Tibial nerve (tissue), 4 donors: ENCODE data around the gene MYL9. TPM values are rescaled to one million over a fixed set of nuclear protein-coding genes. Genes with fewer than 3 reads are reported as not detected.

Source experiments
- DNase-seq, 2 donors: peaks; one replicate each; pipeline ENCODE4 v3.0.0-alpha.2; 2019; ENCODE audit warnings: low spot score in 2 of 2
- H3K27ac ChIP-seq, 4 donors: fragments of 200-600 bp; sonication (generic) in 3 of 4; one replicate each; pipeline ENCODE4 v1.5.1; 2017 to 2019; ENCODE audit warnings: mild to moderate bottlenecking in 1 of 4
- H3K27me3 ChIP-seq, 2 donors: fragments of 200-600 bp; sonication (generic) in 1 of 2; one replicate each; pipeline versions ENCODE4 v1.5.1 to v1.6.0; 2017 to 2019
- H3K36me3 ChIP-seq, 3 donors: fragments of 200-600 bp; sonication (generic); one replicate each; pipeline ENCODE4 v1.5.1; 2018 to 2019
- H3K4me1 ChIP-seq, 4 donors: fragments of 200-600 bp; sonication (generic) in 3 of 4; one replicate each; pipeline ENCODE4 v1.5.1; 2017 to 2019
- H3K4me3 ChIP-seq, 4 donors: fragments of 200-600 bp; sonication (generic) in 3 of 4; one replicate each; pipeline ENCODE4 v1.5.1; 2017 to 2019; ENCODE audit warnings: mild to moderate bottlenecking in 1 of 4, moderate library complexity in 1 of 4
- H3K9me3 ChIP-seq, 4 donors: fragments of 200-600 bp; sonication (generic) in 3 of 4; one replicate each; pipeline ENCODE4 v1.5.1; 2017 to 2019
- EP300 ChIP-seq, 2 donors: sonication (generic); formaldehyde crosslinking; IDR thresholded peaks; one replicate each; pipeline ENCODE4 v1.6.1; 2017; ENCODE audit warnings: antibody characterized with exemption in 2 of 2, mild to moderate bottlenecking in 1 of 2
- POLR2A ChIP-seq, 2 donors: fragments of 450-650 bp; IDR thresholded peaks; one replicate each; pipeline ENCODE4 v1.6.1; 2017; ENCODE audit warnings: antibody characterized with exemption in 2 of 2, mild to moderate bottlenecking in 2 of 2, moderate library complexity in 2 of 2
- WGBS, 2 donors: methylation state at CpG; one replicate each; pipeline ENCODE4 v1.1.5; 2018; 5-methylcytosine and 5-hydroxymethylcytosine counted together
- total RNA-seq, 4 donors: library from RNA; depleted of rRNA; stranded (reverse); fragments of >200 nt; gene quantifications; one replicate each; pipeline ENCODE4 v1.1.0, GENCODE V29; 2016
- TF ChIP-seq, protein P1 (sequence below), 5 experiments: fragments of 200-600 bp in 3 of 5; fragments of 450-650 bp in 2 of 5; sonication (generic) in 3 of 5; IDR thresholded peaks; one replicate each; pipeline ENCODE4 v1.5.1; 2016 to 2019; ENCODE audit warnings: antibody characterized with exemption in 5 of 5, mild to moderate bottlenecking in 3 of 5, moderate library complexity in 2 of 5

MYL9 gene
- total RNA-seq, 4 donors from 2014 or later: 140 to 245 (median 219) TPM

DNA sequence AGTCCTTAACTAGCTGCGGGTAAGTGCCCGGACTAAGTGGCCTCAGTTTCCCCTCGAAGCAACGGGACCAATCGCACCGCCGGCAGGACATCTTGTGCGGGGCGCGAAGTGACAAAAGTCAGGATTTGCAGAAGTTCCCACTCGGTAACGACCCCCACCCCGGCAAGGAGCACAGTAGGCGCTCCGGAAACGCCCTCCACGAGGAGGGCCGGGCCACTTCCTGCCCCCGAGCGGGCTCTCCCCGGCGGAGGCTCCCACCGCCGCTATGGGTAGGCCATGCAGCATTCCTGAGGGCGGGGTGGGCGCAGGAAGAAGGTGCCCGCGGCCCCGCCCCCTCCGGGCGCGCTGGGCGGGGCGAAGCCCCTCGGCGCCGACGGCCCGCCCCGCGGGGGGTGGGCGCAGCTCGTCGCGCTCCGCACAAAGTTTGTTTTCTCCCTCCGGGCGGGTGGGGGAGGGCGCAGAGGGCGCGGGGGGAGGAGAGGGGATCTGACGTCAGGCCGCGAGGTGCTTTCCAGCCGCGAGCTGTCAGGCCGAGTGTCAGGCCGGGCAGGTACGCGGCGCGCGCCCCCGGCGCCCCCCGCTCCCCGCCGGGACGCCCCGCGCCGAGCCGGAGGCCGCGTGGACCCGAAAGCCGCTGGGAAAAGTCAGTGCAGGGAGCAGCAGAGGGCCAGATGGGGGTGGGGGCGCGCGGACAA, 31.9 kb downstream of the MYL9 start, which contains the start of gene TGIF2:
Gene TGIF2, plus strand, starts transcription at position 495 of the 695 bp plus-strand sequence. CDS start 5,178 bp downstream, outside the sequence.
- no peaks in the 10 kb centered on the region for H3K9me3 ChIP-seq
- peak within 1 kb of the TSS; percentile 97 to 99 (median 98) for H3K27ac ChIP-seq
- H3K36me3 ChIP-seq: no peaks in the 10 kb centered on the region
- peaks cover 0 to 44% (median 19%) of the 10 kb centered on the region in 4 donors for H3K4me1 ChIP-seq
- DNase-seq: peak; percentile 61 to 72
- WGBS, 2 donors: 5% methylated on average over 24 to 27 of the region's 80 CpGs
- peak within 1 kb of the TSS; percentile 82 to 98 (median 92) for H3K4me3 ChIP-seq
- TF ChIP-seq EP300 (IDR thresholded peaks at IDR 0.05): peak in 1 of 2 donors; percentile 77
- TF ChIP-seq, protein P1, sequence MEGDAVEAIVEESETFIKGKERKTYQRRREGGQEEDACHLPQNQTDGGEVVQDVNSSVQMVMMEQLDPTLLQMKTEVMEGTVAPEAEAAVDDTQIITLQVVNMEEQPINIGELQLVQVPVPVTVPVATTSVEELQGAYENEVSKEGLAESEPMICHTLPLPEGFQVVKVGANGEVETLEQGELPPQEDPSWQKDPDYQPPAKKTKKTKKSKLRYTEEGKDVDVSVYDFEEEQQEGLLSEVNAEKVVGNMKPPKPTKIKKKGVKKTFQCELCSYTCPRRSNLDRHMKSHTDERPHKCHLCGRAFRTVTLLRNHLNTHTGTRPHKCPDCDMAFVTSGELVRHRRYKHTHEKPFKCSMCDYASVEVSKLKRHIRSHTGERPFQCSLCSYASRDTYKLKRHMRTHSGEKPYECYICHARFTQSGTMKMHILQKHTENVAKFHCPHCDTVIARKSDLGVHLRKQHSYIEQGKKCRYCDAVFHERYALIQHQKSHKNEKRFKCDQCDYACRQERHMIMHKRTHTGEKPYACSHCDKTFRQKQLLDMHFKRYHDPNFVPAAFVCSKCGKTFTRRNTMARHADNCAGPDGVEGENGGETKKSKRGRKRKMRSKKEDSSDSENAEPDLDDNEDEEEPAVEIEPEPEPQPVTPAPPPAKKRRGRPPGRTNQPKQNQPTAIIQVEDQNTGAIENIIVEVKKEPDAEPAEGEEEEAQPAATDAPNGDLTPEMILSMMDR (IDR thresholded peaks at IDR 0.05): peak in 2 of 5 experiments; percentile 4 to 22
- peak; percentile 29 to 72 for TF ChIP-seq POLR2A (IDR thresholded peaks at IDR 0.05)
- H3K27me3 ChIP-seq: no peaks in the 10 kb centered on the region

DNA sequence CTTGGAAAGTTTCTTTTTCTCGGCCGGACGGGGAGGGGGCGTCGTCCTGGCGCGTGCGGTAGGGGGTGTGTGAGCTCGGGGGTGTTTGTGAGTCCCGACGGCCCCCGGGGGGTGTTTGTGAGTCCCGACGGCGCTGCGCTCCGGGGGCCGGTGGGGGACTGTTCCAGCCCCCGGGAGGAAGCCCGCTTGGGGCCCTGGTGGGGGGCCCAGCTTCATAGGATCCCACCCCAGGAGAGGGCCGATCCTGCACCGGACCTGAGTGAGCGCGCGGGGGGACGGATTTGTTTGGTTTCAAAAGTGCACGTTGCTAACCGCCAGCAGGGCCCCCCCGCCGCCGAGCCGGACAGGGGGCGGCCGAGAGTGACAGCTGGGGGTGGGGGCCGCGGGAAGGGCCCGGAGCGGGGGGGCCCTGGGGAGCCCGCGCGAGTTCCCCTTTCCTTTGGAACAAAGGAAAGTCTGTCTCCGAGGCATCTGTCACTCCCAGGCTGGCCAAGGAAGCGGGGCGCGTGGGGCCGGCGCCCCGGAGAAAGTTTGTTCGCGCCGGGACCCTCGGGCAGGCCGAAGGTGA, 32.6 kb downstream of the MYL9 start:
- DNase-seq: no peak
- TF ChIP-seq POLR2A (IDR thresholded peaks at IDR 0.05): no peak
- TF ChIP-seq, protein P1 (IDR thresholded peaks at IDR 0.05): peak in 2 of 5 experiments; percentile 6 to 15
- no peak for TF ChIP-seq EP300 (IDR thresholded peaks at IDR 0.05)
- peaks cover 0 to 44% (median 19%) of the 10 kb centered on the region in 4 donors for H3K4me1 ChIP-seq
- WGBS, 2 donors: 1% methylated on average over 25 of the region's 53 CpGs; no CpG with 5 or more reads in 1 of the 2 donors
- H3K9me3 ChIP-seq: no peaks in the 10 kb centered on the region
- peak overlapping the region; percentile 82 to 98 (median 92) for H3K4me3 ChIP-seq
- no peaks in the 10 kb centered on the region for H3K27me3 ChIP-seq
- peaks cover 0 to 5% (median 0%) of the 10 kb centered on the region in 3 donors for H3K36me3 ChIP-seq
- peak overlapping the region; percentile 97 to 99 (median 98) for H3K27ac ChIP-seq

DNA sequence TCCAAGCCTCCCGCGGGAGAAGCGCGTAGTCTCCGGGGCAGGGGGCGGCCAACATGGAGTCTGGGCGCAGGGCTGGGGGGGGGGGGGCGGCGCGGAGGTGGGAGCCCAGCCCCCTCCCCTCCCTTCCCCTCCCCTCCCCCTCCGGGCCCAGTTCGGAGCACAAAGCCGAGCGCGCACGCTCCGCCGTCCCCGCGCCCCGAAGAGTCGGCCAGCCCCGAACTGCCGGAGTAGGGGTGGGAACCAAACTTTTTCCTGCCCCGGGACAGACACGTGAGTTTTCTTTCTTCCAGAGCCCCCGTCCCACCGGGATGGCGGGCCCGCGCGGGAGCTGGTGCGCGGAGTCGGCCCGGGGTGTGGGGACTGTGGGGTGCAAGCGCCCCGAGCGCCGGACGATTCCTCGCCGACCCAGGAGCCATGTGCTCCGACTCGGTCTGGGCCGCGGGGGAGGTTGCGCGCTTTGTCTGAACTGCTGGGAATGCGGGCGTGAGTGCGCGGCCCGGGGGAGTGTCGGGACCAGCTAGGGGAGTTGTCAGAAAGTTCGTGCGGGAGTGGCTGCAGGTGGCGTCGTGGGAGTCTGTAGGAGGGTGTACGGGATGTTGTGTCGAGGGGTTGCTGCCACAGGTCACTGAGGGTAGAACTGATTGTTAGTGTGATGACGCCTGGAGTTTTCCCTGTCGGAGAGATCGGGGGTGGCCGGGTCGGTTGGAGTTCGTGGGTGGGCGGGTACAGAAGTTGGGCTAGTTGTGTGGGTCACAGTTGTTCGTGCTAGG, 33.2 kb downstream of the MYL9 start:
- no peaks in the 10 kb centered on the region for H3K27me3 ChIP-seq
- TF ChIP-seq EP300 (IDR thresholded peaks at IDR 0.05): peak in 1 of 2 donors; percentile 37
- TF ChIP-seq, protein P1 (IDR thresholded peaks at IDR 0.05): peak in 1 of 5 experiments; percentile 21
- TF ChIP-seq POLR2A (IDR thresholded peaks at IDR 0.05): no peak
- H3K27ac ChIP-seq: peak overlapping the region; percentile 97 to 99 (median 98)
- WGBS, 2 donors: 1% methylated on average over 21 to 50 of the region's 69 CpGs
- H3K36me3 ChIP-seq: peaks cover 0 to 12% (median 0%) of the 10 kb centered on the region in 3 donors
- H3K4me1 ChIP-seq: peaks cover 0 to 44% (median 19%) of the 10 kb centered on the region in 4 donors
- H3K4me3 ChIP-seq: peak overlapping the region; percentile 82 to 98 (median 92)
- peak in 1 of 2 donors; percentile 37 for DNase-seq
- H3K9me3 ChIP-seq: no peaks in the 10 kb centered on the region

DNA sequence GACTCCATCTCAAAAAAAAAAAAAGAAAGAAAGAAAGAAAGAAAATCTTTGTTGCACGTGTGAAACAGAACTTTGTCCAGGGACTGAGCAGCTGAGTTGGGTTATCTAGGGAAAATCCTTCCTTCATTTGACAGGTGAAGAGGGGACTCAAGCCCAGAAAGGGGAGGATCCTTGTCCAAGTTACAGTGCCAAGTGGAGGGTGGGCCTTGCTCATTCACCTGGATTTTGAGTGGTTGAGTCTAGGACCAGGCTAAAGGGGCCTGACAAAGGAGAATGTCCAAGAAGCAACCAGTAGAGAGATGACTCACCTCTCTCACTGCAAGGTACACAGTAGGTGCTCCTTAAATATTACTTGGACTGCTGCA, 34.7 kb downstream of the MYL9 start:
- 15 to 24% methylated on average over 1 of the region's 1 CpG for WGBS, 2 donors
- H3K27me3 ChIP-seq: no peaks in the 10 kb centered on the region
- peak overlapping the region in 3 of 4 donors; percentile 97 to 99 (median 99) for H3K27ac ChIP-seq
- H3K9me3 ChIP-seq: no peaks in the 10 kb centered on the region
- peaks cover 0 to 48% (median 19%) of the 10 kb centered on the region in 4 donors for H3K4me1 ChIP-seq
- H3K36me3 ChIP-seq: peaks cover 0 to 27% (median 1%) of the 10 kb centered on the region in 3 donors
- TF ChIP-seq, protein P1 (IDR thresholded peaks at IDR 0.05): no peak
- no peak for TF ChIP-seq POLR2A (IDR thresholded peaks at IDR 0.05)
- no peak for TF ChIP-seq EP300 (IDR thresholded peaks at IDR 0.05)
- H3K4me3 ChIP-seq: no peak overlapping the region
- no peak for DNase-seq
